ENCODE data around the gene SEPHS1.

SEPHS1 gene

DNA sequence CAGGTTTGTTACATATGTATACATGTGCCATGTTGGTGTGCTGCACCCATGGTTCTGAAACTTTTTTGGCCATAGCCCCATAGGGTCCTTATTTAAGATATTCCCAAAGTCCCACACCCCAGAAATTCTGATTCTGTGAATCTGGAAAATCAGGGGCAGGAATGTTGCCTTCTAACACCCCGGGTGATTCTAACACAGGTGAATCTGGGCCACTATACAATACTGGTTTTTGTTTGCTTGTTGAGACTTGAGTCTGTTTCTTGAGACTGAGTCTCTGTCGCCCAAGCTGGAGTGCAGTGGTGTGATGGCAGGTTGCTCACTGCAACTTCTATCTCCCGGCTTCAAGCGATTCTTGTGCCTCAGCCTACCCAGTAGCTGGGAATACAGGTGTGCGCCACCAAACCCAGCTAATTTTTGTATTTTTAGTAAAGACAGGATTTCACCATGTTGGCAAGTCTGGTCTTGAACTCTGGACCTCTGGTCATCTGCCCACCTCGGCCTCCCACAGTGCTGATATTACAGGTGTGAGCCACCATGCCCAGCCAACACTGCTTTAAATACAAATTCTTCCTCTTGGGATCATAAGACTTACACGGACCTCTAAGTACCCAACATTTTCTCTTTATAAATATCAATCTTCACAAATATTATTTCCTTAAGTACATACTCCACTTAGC is 31.3 kb downstream of the SEPHS1 start:
- TF ChIP-seq FOXP2 (optimal IDR thresholded peaks at IDR 0.05; ENCODE audit: borderline replicate concordance, extremely low read depth, extremely low read length, insufficient read depth), result no peak
- TF ChIP-seq POLR2AphosphoS5 (IDR thresholded peaks at IDR 0.05; ENCODE audit: low read depth, low read length), result no peak
- TF ChIP-seq SIN3A (IDR thresholded peaks at IDR 0.05; ENCODE audit: borderline replicate concordance, insufficient read depth, low read length), result no peak
- TF ChIP-seq, protein P1, sequence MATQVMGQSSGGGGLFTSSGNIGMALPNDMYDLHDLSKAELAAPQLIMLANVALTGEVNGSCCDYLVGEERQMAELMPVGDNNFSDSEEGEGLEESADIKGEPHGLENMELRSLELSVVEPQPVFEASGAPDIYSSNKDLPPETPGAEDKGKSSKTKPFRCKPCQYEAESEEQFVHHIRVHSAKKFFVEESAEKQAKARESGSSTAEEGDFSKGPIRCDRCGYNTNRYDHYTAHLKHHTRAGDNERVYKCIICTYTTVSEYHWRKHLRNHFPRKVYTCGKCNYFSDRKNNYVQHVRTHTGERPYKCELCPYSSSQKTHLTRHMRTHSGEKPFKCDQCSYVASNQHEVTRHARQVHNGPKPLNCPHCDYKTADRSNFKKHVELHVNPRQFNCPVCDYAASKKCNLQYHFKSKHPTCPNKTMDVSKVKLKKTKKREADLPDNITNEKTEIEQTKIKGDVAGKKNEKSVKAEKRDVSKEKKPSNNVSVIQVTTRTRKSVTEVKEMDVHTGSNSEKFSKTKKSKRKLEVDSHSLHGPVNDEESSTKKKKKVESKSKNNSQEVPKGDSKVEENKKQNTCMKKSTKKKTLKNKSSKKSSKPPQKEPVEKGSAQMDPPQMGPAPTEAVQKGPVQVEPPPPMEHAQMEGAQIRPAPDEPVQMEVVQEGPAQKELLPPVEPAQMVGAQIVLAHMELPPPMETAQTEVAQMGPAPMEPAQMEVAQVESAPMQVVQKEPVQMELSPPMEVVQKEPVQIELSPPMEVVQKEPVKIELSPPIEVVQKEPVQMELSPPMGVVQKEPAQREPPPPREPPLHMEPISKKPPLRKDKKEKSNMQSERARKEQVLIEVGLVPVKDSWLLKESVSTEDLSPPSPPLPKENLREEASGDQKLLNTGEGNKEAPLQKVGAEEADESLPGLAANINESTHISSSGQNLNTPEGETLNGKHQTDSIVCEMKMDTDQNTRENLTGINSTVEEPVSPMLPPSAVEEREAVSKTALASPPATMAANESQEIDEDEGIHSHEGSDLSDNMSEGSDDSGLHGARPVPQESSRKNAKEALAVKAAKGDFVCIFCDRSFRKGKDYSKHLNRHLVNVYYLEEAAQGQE (IDR thresholded peaks at IDR 0.05; ENCODE audit: insufficient read depth in 1 of 2, low read depth in 2 of 2, low read length in 2 of 2), result no peak
- TF ChIP-seq TAF1 (IDR thresholded peaks at IDR 0.05; ENCODE audit: borderline replicate concordance, insufficient read depth, low read length), result no peak

DNA sequence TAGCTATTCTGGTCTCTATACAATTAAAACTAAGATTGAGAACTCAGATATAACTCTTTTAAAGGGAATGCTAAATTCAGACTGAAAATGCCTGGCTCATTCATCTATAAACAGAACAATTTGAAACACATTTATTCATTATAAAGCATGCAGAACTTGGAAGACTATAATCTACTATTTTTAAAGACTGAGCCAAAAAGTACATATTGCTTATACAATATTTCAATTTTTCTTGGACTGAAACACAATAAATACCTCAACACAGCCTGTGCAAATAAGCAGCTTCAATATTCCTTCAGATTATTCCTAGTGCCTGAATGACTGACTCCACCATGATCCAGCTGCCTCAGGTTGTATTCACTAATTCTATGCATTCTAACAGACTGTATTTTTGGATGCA is 32.7 kb downstream of the SEPHS1 start:
- TF ChIP-seq TAF1 (IDR thresholded peaks at IDR 0.05; ENCODE audit: borderline replicate concordance, insufficient read depth, low read length) (no peak), FOXP2 (optimal IDR thresholded peaks at IDR 0.05; ENCODE audit: borderline replicate concordance, extremely low read depth, extremely low read length, insufficient read depth) (no peak), POLR2AphosphoS5 (IDR thresholded peaks at IDR 0.05; ENCODE audit: low read depth, low read length) (no peak), SIN3A (IDR thresholded peaks at IDR 0.05; ENCODE audit: borderline replicate concordance, insufficient read depth, low read length) (no peak)
- TF ChIP-seq, protein P1 (IDR thresholded peaks at IDR 0.05; ENCODE audit: insufficient read depth in 1 of 2, low read depth in 2 of 2, low read length in 2 of 2), result no peak

DNA sequence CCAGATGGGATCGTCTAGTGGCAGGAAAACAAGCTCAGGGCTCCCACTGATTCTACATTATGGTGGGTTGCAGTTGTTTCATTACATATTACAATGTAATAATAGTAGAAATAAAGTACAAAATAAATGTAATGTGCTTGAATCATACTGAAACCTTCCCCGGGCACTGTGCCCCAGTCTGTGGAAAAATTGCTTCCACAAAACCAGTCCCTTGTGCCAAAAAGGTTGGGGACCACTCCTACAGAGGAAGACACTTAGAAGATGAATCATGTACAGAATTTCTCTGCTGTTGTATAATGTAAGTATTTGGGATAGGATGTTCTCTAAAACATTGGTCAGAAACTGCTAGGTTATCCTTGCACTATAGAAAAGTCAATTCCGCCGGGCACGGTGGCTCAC is 36.9 kb downstream of the SEPHS1 start:
- TF ChIP-seq SIN3A (IDR thresholded peaks at IDR 0.05; ENCODE audit: borderline replicate concordance, insufficient read depth, low read length) (no peak), FOXP2 (optimal IDR thresholded peaks at IDR 0.05; ENCODE audit: borderline replicate concordance, extremely low read depth, extremely low read length, insufficient read depth) (no peak), POLR2AphosphoS5 (IDR thresholded peaks at IDR 0.05; ENCODE audit: low read depth, low read length) (no peak), TAF1 (IDR thresholded peaks at IDR 0.05; ENCODE audit: borderline replicate concordance, insufficient read depth, low read length) (no peak)
- TF ChIP-seq, protein P1 (IDR thresholded peaks at IDR 0.05; ENCODE audit: insufficient read depth in 1 of 2, low read depth in 2 of 2, low read length in 2 of 2), result no peak

DNA sequence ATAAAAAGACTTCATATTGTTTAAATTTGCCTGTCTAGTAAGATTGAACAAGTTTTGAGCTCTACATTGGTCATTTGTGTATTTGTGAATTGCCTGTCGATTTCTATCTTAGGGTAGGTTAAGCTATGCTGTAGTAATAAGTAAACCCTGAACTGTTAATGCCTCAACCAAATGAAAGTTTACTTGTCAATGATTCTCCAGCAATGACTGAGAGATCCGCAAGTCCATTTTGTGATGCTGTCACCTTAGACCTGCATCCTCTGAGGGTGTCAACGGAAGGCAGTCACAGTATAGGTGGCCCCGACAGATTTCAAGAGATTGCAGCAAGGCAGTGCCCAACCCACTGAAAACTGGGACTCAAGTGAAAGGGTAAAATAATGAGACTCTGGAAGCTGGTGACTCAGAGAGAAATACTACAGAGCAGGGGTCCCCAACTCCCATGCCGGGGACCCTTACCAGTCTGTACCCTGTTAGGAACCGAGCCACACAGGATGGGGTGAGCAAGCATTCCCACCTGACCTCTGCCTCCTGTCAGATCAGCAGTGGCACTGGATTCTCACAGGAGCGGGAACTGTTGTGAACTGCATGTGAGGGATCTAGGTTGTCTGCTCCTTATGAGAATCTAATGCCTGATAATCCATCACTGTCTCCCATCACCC is 37.4 kb downstream of the SEPHS1 start:
- TF ChIP-seq POLR2AphosphoS5 (IDR thresholded peaks at IDR 0.05; ENCODE audit: low read depth, low read length) (no peak), TAF1 (IDR thresholded peaks at IDR 0.05; ENCODE audit: borderline replicate concordance, insufficient read depth, low read length) (no peak)
- TF ChIP-seq, protein P1 (IDR thresholded peaks at IDR 0.05; ENCODE audit: insufficient read depth in 1 of 2, low read depth in 2 of 2, low read length in 2 of 2), result no peak
